ENCODE measurements around the gene GOLGA8R. TPM values are rescaled to one million over a fixed set of nuclear protein-coding genes. Genes with fewer than 3 reads are reported as not detected.
A peak's percentile ranks its signal among the peaks of the same experiment; 100 is the strongest.
"Not testable (repeated sequence)": the region's sequence is repeated elsewhere in the genome, so short reads cannot be mapped to it uniquely, and the experiment has no call there.

Gene GOLGA8R, protein sequence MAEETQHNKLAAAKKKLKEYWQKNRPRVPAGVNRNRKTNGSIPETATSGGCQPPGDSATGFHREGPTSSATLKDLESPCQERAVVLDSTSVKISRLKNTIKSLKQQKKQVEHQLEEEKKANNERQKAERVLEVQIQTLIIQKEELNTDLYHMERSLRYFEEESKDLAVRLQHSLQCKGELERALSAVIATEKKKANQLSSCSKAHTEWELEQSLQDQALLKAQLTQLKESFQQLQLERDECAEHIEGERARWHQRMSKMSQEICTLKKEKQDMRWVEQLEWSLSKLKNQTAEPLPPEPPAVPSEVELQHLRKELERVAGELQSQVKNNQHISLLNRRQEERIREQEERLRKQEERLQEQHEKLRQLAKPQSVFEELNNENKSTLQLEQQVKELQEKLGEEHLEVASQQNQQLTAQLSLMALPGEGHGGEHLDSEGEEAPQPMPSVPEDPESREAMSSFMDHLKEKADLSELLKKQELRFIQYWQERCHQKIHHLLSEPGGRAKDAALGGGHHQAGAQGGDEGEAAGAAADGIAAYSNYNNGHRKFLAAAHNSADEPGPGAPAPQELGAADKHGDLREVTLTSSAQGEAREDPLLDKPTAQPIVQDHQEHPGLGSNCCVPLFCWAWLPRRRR
- total RNA-seq: not detected

DNA sequence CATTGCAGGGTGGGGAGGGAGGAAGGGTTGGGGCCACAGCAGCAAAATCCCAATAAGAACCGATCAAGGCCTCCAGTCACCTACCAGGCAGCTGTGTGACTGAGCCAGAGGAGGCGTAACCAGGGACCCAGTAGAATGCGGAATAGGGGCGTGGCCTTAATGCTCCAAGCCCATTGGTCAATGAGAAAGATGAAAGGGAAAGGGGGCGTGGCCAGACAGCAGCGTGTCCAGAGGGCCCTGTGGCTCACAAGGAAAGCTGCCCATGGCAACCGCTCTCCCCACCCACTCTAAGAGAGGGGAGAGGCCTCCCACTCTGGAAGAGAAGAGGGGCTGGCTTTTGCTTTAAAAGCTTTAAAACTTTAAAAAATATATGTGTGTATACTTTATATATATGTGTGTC lies at the start of gene GOLGA8R:
Gene GOLGA8R, minus strand, starts transcription at position 101 of the 400 bp plus-strand sequence. Its CDS starts 98 bp downstream, at position 3.
- H3K36me3 ChIP-seq; H3K4me1 ChIP-seq; H3K27me3 ChIP-seq; intact Hi-C loops (cut with DNase I); H3K27ac ChIP-seq; H3K4me3 ChIP-seq; H3K9me3 ChIP-seq; DNase-seq (ENCODE audit: low spot score in 2 of 2): not testable (repeated sequence)

DNA sequence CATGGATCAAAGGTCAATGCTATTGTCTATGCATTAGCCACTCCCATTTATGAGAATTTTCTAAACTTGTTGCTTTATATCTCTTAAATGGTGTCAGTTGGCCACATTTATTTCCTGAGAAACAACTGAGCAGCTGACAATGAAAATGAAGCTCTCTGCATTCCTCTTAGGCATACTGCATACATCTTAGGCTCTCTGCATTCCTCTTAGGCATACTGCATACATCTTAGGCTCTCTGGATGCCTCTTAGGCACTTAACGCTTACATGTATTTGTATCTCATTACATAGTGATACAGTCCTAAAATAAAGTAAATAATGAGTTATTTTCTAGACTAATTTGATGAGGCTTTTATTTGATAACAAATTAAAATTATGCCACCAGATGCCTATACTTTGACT lies 49.8 kb upstream of the GOLGA8R start:
- H3K9me3 ChIP-seq; intact Hi-C loops (cut with DNase I): not testable (repeated sequence)

DNA sequence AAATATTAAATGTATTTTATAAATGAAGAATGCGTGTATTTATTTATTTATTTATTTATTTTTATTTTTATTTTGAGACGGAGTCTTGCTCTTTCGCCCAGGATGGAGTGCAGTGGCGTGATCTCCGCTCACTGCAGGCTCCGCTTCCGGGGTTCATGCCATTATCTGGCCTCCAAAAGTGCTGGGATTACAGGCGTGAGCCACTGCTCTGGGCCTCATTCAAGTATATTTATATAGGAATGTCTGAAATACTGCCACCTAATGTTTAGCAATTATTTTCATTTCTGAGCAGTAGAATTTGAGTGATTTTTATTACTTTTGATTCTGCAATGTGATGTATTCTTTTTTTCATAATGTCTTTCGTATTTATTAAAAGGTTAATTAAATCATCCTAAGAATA lies 48.1 kb upstream of the GOLGA8R start:
- H3K9me3 ChIP-seq; H3K4me1 ChIP-seq; H3K27me3 ChIP-seq; H3K4me3 ChIP-seq; H3K36me3 ChIP-seq; intact Hi-C loops (cut with DNase I); DNase-seq (ENCODE audit: low spot score in 2 of 2); H3K27ac ChIP-seq: not testable (repeated sequence)

More for the DNA sequence above, 49.8 kb upstream of the GOLGA8R start:
- H3K4me1 ChIP-seq; H3K36me3 ChIP-seq; H3K4me3 ChIP-seq; DNase-seq (ENCODE audit: low spot score in 2 of 2); H3K27me3 ChIP-seq; H3K27ac ChIP-seq: not testable (repeated sequence)

DNA sequence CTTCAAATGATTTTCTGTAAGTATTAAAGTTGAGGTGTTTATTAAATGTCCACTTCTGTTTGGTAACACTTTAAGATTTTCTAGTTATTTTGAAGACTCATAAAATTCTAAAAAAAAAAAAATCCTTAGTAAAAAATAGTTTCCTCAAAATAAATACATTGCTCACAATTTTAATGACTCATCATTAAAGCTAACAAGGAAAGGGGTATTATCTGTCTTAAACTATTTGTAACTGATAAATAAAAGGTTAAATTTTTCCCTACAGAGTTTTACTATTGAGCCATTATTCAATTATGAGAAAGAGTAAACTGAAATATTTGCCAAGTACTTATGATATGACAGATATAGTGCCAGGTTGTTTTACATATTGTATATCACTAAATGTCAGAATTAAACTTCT lies 38.6 kb upstream of the GOLGA8R start:
- DNase-seq (ENCODE audit: low spot score in 2 of 2); H3K4me3 ChIP-seq; intact Hi-C loops (cut with DNase I); H3K36me3 ChIP-seq; H3K27me3 ChIP-seq; H3K4me1 ChIP-seq; H3K27ac ChIP-seq; H3K9me3 ChIP-seq: not testable (repeated sequence)

DNA sequence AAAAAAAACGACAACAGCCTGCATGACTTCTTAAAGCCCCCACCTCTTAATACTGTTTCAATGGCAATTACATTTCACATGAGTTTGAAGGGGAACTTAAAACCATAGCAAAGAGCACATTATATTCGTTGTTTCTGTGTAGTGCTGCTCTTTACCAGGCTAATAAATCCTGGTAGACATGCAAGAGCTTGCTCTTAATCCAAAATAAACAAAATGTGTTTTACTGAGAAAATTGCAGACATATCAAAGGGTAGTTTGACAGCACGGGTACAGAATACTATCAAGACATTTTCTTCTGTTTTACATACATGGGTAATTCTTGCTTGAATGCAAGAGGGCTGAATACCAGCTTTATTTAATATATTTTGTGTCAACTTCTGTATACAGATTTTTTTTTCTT lies 24.3 kb upstream of the GOLGA8R start:
- intact Hi-C loops (cut with DNase I); H3K4me1 ChIP-seq; H3K27me3 ChIP-seq; H3K4me3 ChIP-seq; DNase-seq (ENCODE audit: low spot score in 2 of 2); H3K9me3 ChIP-seq; H3K27ac ChIP-seq; H3K36me3 ChIP-seq: not testable (repeated sequence)

DNA sequence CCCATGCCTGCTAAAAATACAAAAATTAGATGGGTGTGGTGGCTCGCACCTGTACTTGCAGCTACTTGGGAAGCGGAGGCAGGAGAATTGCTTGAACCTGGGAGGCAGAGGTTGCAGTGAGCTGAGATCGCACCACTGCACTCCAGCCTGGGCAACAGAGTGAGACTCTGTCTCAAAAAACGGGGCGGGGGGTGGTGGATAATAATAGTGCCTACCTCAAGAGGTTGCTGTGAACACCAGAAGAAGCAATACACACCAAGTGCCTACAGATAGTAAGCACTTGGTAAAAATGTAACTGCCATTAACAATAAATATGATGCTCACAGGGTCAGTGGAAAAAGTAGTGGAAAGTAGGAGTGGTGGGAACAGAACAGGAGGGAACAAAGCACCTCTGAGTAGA lies 21.8 kb upstream of the GOLGA8R start:
- H3K4me3 ChIP-seq; H3K36me3 ChIP-seq; H3K27me3 ChIP-seq; H3K4me1 ChIP-seq; H3K27ac ChIP-seq; intact Hi-C loops (cut with DNase I); DNase-seq (ENCODE audit: low spot score in 2 of 2); H3K9me3 ChIP-seq: not testable (repeated sequence)

DNA sequence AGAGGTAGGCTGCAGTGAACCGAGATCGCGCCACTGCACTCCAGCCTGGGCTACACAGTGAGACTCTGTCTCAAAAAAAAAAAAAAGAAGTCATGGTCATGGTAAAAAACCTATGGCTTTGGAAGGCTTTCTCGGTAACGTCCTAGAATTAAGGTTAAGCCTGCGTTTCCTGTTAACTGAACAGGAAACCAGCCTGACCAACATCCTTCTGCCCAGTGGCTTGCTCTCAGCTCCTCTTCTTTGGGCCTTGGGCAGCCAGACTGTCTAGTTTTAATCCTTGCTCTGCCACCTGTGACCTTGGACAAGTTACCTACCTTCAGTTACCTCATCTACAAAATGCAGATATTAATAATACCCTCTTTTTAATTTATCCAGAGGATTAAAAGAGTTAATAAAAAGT lies 6.7 kb upstream of the GOLGA8R start:
- H3K27ac ChIP-seq; H3K27me3 ChIP-seq; H3K36me3 ChIP-seq; H3K4me3 ChIP-seq; DNase-seq (ENCODE audit: low spot score in 2 of 2); H3K4me1 ChIP-seq; H3K9me3 ChIP-seq; intact Hi-C loops (cut with DNase I): not testable (repeated sequence)

DNA sequence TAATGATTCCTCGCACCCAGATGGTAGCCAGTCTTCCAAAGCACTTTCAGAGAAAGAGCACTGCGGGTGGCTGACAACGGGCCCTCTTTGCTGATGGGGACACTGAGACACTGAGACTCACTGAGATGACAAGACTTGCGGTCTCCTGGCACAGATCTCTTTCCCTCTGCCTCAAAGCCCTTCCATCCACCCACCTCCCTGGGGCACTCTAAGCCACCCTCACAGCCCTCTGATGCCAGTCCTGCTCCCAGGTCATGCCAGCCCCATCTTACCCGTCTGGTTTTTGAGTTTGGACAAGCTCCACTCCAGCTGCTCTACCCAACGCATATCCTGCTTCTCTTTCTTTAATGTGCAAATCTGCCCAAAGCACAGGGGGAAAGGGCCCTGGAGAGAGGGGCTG lies 6.4 kb downstream of the GOLGA8R start:
- H3K4me1 ChIP-seq; H3K4me3 ChIP-seq; H3K36me3 ChIP-seq; intact Hi-C loops (cut with DNase I); H3K9me3 ChIP-seq; H3K27me3 ChIP-seq; H3K27ac ChIP-seq: not testable (repeated sequence)
- peak in 1 of 2 donors; percentile 9 for DNase-seq (ENCODE audit: low spot score in 2 of 2)

DNA sequence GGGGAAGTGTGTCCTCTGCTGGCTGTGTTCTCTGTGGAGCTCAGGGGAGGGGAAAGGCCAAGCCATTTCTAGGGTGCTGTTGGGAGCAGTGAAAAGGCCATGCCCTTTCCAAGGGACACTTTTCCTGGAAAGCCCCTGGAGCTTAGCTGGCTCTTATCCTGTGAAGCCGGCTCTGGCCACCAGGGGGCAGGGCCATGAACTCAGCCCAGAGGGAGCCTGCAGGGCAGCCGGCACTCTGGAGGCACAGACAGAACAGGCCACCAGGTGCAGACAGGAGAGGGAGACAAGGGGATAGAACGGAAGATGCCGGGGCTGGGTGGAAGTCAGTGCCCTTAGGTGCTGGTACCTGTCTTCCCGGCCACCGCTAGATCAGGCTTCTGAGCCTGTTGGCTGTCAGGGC lies 15.1 kb downstream of the GOLGA8R start:
- DNase-seq (ENCODE audit: low spot score in 2 of 2): peak; percentile 8 to 67
- intact Hi-C loops (cut with DNase I); H3K9me3 ChIP-seq; H3K4me3 ChIP-seq; H3K4me1 ChIP-seq; H3K27ac ChIP-seq; H3K36me3 ChIP-seq; H3K27me3 ChIP-seq: not testable (repeated sequence)
- TF ChIP-seq, protein P1, sequence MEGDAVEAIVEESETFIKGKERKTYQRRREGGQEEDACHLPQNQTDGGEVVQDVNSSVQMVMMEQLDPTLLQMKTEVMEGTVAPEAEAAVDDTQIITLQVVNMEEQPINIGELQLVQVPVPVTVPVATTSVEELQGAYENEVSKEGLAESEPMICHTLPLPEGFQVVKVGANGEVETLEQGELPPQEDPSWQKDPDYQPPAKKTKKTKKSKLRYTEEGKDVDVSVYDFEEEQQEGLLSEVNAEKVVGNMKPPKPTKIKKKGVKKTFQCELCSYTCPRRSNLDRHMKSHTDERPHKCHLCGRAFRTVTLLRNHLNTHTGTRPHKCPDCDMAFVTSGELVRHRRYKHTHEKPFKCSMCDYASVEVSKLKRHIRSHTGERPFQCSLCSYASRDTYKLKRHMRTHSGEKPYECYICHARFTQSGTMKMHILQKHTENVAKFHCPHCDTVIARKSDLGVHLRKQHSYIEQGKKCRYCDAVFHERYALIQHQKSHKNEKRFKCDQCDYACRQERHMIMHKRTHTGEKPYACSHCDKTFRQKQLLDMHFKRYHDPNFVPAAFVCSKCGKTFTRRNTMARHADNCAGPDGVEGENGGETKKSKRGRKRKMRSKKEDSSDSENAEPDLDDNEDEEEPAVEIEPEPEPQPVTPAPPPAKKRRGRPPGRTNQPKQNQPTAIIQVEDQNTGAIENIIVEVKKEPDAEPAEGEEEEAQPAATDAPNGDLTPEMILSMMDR (IDR thresholded peaks at IDR 0.05): peak in 2 of 3 experiments; percentile 32 to 43

DNA sequence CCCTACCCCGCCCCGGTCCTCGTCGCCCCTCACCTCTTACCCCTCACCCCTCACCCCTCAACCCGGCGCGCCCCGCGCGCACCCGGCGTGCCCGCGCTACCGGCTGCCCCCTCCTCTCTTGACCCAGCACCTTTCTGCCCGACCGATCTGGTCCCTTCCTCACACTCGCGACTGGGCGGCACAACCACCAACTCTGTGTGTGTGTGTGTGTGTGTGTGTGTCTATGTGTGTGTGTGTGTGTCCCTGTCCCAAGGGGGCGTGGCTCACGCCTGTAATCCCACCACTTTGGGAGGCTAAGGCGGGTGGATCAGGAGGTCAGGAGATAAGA lies 20.4 kb downstream of the GOLGA8R start:
- H3K27ac ChIP-seq; intact Hi-C loops (cut with DNase I); H3K27me3 ChIP-seq; H3K4me1 ChIP-seq; H3K4me3 ChIP-seq; DNase-seq (ENCODE audit: low spot score in 2 of 2); H3K36me3 ChIP-seq; H3K9me3 ChIP-seq: not testable (repeated sequence)

DNA sequence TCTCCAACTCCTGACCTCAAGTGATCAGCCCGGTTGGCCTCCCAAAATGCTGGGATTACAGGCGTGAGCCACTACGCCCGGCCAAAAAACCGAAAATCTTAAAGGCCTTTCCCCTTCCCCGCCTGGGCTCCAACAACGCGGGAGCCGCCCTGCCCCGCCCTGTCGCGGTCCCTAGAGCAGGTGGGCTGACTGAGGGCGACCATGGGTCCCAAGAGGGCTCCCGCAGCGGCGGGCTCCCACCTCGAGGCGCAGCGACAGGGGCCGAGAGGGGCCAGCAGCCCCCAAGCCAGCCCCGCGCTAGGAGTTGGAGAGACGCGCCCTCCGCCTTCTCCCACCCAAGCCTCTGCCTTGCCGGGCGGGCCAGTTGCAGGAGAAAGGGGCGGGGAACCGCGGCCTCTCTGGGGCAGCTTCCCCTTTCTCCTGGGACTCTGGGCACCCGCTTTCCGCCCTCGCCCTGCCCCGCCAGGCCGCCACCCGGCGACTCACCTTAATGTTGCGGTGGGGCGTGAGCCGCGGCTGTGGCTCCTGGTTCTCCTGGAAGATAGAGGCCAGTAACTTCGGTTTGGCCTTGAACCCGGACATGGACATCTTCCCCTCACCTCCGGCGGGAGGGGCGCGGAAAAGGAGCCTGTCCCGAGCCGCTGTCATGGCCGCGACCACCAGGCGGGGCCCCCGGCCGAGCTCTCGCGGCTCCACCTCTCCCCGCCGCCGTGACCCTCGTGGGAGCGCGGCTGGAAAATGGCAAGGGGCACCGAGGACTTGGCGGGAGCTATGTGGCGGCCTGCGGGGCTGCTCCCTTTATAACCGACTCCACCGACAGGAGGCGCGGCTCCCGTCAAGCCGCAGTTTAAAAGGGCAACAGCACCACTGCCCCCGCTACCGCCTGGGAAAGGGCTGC lies 21.0 kb downstream of the GOLGA8R start, which contains the start of gene CHRFAM7A:
Gene CHRFAM7A, minus strand, starts transcription at position 775 of the 898 bp plus-strand sequence. CDS start 10,189 bp downstream, outside the sequence.
- DNase-seq (ENCODE audit: low spot score in 2 of 2); H3K4me1 ChIP-seq; intact Hi-C loops (cut with DNase I); H3K27ac ChIP-seq; H3K36me3 ChIP-seq; H3K9me3 ChIP-seq; H3K4me3 ChIP-seq; H3K27me3 ChIP-seq: not testable (repeated sequence)

DNA sequence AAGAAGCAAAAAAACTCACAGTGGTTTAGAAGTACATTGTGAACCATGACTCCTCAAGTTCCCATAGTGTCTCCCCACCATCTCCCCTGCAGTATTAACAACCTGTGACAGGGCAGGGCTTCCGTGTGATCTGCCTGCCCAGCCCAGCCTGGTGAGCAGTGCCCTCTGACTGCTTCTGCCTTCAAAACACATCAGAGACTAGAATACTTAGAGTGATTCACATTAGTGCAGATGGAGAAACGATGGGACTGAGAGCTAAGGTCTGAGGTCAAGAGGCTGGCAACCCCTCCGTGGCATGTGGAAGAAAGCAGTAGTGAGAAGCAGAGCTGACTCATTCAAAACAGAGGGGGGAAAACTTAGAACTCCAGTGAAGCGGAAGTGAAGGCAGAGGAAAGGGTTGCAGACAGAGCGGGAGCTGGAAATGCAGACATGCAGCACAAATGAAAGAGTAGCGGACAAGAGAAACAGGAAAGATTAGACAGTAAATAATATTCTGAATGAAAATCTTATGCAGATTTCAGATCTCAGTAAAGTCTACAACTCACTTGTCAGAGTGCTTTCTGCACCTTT lies 27.7 kb downstream of the GOLGA8R start:
- H3K4me1 ChIP-seq; H3K4me3 ChIP-seq; H3K27me3 ChIP-seq; DNase-seq (ENCODE audit: low spot score in 2 of 2); H3K9me3 ChIP-seq; H3K36me3 ChIP-seq; intact Hi-C loops (cut with DNase I); H3K27ac ChIP-seq: not testable (repeated sequence)

All from ascending aorta (tissue), 2 donors.